ENCODE data around the gene ACADS.

ACADS gene

DNA sequence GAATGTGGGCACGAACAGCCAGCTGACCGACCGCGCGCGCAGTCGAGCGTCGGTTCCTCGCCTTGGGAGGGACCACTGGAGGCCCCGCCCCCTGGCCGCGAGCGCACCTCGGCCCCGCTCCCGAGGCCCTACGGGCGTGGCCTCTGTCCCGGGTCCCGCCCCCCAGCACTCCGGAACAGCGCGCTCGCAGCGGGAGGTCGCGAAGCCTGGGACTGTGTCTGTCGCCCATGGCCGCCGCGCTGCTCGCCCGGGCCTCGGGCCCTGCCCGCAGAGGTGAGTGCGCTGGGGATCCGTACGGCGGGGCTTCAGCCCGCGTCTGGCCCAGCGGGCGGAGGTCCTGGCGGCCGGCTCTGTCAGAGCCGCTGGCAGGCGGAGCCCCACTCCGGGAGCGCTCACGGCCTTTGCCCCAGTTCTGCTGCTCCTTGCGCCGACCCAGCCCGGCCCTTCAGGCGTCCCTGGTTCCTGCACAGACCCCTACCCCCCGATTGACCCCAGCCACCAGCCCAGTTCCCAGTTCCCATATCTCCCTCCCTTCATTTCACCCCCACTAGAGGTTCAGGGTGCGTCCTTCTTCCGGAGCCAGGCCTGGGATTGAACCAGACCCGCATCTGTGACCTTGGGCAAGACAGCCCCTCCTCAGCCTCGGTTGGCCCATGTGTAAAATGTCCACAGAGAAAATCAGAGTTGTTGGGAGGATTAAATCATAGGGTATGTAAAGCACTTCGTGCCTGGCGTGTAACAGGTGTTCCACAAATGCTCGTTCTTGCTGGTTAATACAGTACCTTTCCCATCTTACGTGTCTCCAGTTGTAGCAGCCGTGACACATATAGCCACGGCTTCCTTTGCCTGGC lies at the start of gene ACADS:
TSS of gene ACADS (plus strand) at position 168 of the 851 bp plus-strand sequence. CDS start at position 228, 60 bp downstream.
- no peak for TF ChIP-seq ZNF274 (IDR thresholded peaks at IDR 0.05; ENCODE audit: low read depth, low read length)
- H3K4me3 ChIP-seq (ENCODE audit: low read length): peak within 1 kb of the TSS; percentile 76

GRCh38 chr12:120677765-120678473 lies 47.7 kb upstream of the ACADS start:
- no peak for TF ChIP-seq ZNF274 (IDR thresholded peaks at IDR 0.05; ENCODE audit: low read depth, low read length)
- no peak overlapping the region for H3K4me3 ChIP-seq (ENCODE audit: low read length)

GRCh38 chr12:120678572-120678971 lies 47.1 kb upstream of the ACADS start:
- TF ChIP-seq ZNF274 (IDR thresholded peaks at IDR 0.05; ENCODE audit: low read depth, low read length): no peak
- H3K4me3 ChIP-seq (ENCODE audit: low read length): no peak overlapping the region; the same call in 1 of the 2 replicates

- no peak overlapping the region for H3K4me3 ChIP-seq (ENCODE audit: low read length)
- no peak for TF ChIP-seq ZNF274 (IDR thresholded peaks at IDR 0.05; ENCODE audit: low read depth, low read length)
Measured at GRCh38 chr12:120680165-120680738, 45.4 kb upstream of the ACADS start.

GRCh38 chr12:120684523-120684932 lies 41.1 kb upstream of the ACADS start:
- no peak for TF ChIP-seq ZNF274 (IDR thresholded peaks at IDR 0.05; ENCODE audit: low read depth, low read length)
- H3K4me3 ChIP-seq (ENCODE audit: low read length): peak overlapping the region; percentile 14; the same call in 1 of the 2 replicates

DNA sequence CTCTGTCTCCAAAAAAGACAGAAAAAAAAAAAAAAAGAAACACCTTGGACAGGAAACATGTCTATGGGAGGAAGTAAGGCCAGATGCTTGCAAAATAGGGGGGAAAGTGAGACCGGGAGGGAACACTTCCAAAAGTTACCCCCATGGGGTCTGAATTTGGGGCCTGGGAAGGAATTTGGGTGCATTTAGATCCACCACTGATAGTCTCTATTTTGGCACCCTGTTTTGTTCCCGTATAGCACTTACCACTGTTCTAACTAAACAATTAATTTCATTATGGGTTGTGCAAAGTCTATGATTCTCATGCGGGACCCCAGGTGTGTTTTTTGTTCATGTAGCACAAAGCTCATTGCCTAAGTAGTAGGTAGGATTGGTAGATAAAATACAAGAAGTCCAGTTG lies 40.1 kb upstream of the ACADS start:
- no peak overlapping the region for H3K4me3 ChIP-seq (ENCODE audit: low read length)

DNA sequence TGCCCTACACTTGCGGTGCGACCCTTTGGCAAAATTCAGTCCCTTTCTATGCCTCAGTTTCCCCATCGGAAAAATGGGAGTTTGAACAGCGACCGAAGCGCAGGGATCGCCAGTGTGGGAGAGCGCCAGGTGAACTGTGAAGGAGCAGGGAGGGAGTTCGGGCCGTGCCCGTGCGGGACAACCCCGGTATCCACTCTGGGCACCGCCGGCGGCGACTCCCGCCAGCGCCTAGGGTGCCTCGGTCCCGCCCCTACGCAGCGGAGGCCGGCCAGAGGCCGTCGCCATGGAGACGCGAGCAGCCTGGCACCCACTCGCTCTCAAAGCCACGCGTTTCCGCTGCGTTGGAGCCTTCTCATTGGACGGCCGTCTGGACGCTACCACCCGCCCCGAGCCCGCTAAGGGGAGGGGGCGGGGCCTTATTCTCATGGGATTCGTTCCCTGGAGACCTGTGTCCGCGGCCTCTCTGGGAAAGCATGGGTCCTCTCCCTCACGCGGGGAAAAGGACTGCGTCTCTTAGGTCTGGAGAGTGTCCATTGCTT lies 39.4 kb upstream of the ACADS start:
- peak overlapping the region; percentile 67 for H3K4me3 ChIP-seq (ENCODE audit: low read length)
- no peak for TF ChIP-seq ZNF274 (IDR thresholded peaks at IDR 0.05; ENCODE audit: low read depth, low read length)

More for the DNA sequence above, 40.1 kb upstream of the ACADS start:
- no peak for TF ChIP-seq ZNF274 (IDR thresholded peaks at IDR 0.05; ENCODE audit: low read depth, low read length)

DNA sequence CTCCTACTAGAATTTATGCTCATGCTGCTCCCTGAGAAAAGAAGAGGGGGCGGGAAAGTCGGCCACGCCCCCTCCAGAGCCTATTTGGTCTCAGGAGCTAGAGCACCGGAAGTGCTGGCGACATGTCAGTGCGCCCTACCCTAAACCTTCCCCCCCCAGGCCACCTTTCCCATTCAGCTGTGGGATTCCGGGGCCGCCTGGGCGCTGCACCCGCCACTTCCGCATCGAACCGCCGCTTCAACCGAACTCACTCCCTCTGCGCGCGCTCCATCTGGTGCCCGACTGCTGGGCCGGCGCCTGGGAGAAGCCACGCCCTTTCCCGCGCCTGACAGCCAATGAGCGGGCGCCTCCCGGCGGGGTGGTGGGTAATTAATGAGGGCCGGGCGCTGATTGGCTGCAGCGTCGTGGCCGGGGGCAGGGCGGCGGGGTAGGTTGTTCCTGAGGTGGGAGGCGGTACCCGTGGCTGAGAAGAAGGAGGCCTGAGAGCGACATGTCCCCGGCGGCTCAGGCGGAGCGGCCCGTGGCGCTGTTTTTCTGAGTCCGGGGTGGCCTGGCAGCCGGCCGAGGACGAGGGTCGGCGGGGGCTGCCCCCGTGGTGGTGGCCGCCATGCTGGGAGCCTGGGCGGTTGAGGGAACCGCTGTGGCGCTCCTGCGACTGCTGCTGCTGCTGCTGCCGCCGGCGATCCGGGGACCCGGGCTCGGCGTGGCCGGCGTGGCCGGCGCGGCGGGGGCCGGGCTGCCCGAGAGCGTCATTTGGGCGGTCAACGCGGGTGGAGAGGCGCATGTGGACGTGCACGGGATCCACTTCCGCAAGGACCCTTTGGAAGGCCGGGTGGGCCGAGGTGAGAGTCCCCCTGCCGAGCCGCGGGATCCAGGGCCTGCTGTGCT lies 38.7 kb upstream of the ACADS start, which contains the start of gene MLEC:
TSS of gene MLEC (plus strand) at position 460 of the 888 bp plus-strand sequence. CDS start at position 608, 148 bp downstream.
- no peak for TF ChIP-seq ZNF274 (IDR thresholded peaks at IDR 0.05; ENCODE audit: low read depth, low read length)
- H3K4me3 ChIP-seq (ENCODE audit: low read length): peak within 1 kb of the TSS; percentile 96

DNA sequence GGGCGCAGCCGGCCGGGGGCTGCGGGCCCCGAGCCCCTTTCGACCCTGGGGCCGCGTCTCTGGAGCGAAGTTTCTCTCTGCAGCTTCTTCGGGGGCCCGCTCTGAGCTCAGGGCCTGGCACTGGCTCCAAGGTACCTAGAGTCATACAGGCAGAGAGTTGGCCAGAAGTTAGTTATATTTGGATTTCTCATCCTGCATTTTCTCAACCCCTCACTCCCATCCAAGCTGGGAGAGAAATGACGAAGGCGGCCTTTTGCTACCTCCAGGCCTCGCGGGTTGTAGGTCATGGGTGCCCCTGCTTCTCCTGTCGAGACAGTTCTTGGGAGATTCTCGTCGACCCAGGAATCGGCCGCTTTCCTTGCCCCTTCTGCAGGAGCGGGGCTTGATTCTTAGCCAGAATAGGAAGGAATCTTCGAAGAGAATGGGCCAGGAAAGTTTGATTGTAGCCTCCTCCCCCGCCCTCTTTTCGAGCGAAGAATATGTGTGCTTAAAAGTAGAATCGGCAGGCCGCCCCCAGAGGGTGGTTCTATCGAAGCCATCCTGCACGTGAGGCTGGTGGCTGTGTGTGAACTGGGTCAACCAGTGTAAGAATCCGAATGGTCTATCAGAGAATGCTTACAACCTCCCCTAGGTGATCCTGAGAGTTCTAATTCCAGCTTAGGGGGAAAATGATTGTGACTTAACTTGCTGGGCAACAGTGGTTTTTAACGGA lies 37.9 kb upstream of the ACADS start:
- H3K4me3 ChIP-seq (ENCODE audit: low read length): peak overlapping the region; percentile 96
- TF ChIP-seq ZNF274 (IDR thresholded peaks at IDR 0.05; ENCODE audit: low read depth, low read length): no peak

GRCh38 chr12:120688527-120689071 lies 37.0 kb upstream of the ACADS start:
- peak overlapping the region; percentile 96 for H3K4me3 ChIP-seq (ENCODE audit: low read length)
- no peak for TF ChIP-seq ZNF274 (IDR thresholded peaks at IDR 0.05; ENCODE audit: low read depth, low read length)

- H3K4me3 ChIP-seq (ENCODE audit: low read length): peak overlapping the region; percentile 96; the same call in 1 of the 2 replicates
- no peak for TF ChIP-seq ZNF274 (IDR thresholded peaks at IDR 0.05; ENCODE audit: low read depth, low read length)
Measured at GRCh38 chr12:120689397-120690082, 36.1 kb upstream of the ACADS start.

- H3K4me3 ChIP-seq (ENCODE audit: low read length): no peak overlapping the region
- no peak for TF ChIP-seq ZNF274 (IDR thresholded peaks at IDR 0.05; ENCODE audit: low read depth, low read length)
Measured at GRCh38 chr12:120690083-120690450, 35.6 kb upstream of the ACADS start.
